Memory B cell (primary cell): ENCODE data around the gene PITHD1.
"Not testable (repeated sequence)": the region's sequence is repeated elsewhere in the genome, so short reads cannot be mapped to it uniquely, and the experiment has no call there.

Source experiments
- ATAC-seq: fragments of 150-1000 bp; cut with Tn5 transposase; 2 replicates; pipeline ENCODE4 v1.10.0; 2021; ENCODE audit warnings: low read depth, mild to moderate bottlenecking, moderate library complexity
- DNase-seq, 2 donors: peaks; one replicate each; pipeline ENCODE4 v3.0.0; 2022; ENCODE audit warnings: low spot score in 2 of 2
- H3K27ac Mint-ChIP-seq: one replicate; pipeline ENCODE4 v1.8.0; 2022; ENCODE audit warnings: mild to moderate bottlenecking, moderate library complexity, mixed read lengths
- H3K27me3 Mint-ChIP-seq: one replicate; pipeline ENCODE4 v1.8.0; 2022; ENCODE audit warnings: mixed read lengths
- H3K36me3 Mint-ChIP-seq: one replicate; pipeline ENCODE4 v1.8.0; 2022; ENCODE audit warnings: mild to moderate bottlenecking, mixed read lengths
- H3K4me1 Mint-ChIP-seq: one replicate; pipeline ENCODE4 v1.8.0; 2022; ENCODE audit warnings: mixed read lengths
- H3K4me3 Mint-ChIP-seq: one replicate; pipeline ENCODE4 v1.8.0; 2022; ENCODE audit warnings: mild to moderate bottlenecking, moderate library complexity, mixed read lengths
- H3K9me3 Mint-ChIP-seq: one replicate; pipeline ENCODE4 v1.8.0; 2022; ENCODE audit warnings: mixed read lengths

The PITHD1 gene

DNA sequence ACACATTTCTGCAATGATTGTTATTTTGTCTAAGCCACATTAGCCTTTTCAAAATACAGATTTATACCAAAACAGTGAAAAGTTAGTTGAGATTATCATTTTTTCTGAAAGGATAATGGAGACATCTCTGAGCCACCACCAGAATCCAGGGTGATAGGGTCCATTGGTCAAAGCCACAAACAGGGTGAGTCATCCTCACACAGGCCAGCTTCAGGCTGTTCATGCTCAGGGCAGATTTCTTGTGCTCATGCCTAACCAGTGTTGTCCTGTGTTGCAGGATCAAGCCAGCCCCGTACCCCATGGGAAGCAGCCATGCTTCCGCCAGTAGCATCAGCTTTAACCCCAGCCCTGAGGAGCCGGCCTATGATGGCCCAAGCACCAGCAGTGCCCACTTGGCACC lies 21.5 kb upstream of the PITHD1 start:
- Mint-ChIP-seq H3K9me3 (no peaks in the 10 kb centered on the region), H3K36me3 (peaks cover 30% of the 10 kb centered on the region), H3K27me3 (no peaks in the 10 kb centered on the region), H3K4me1 (peaks cover 4% of the 10 kb centered on the region), H3K4me3 (no peak overlapping the region), H3K27ac (no peak overlapping the region)
- ATAC-seq = no peak
- DNase-seq = no peak

DNA sequence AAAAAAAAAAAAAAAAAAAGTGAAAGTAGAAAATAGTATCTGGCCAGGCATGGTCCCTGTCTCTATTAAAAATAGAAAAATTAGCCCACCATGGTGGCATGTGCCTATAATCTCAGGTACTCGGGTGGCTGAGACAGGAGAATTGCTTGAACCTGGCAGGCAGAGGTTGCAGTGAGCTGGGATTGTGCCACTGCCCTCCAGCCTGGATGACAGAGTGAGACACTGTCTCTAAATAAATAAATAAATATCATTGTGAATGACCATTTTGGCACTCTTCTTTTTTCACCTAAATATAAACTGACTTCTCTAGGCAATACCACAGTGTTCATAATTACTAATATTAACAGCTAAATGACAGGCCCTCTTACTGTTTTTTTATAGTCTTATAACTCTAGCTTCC lies 20.4 kb upstream of the PITHD1 start:
- ATAC-seq (no peak), DNase-seq (no peak)
- Mint-ChIP-seq H3K27ac (no peak overlapping the region), H3K4me1 (peaks cover 4% of the 10 kb centered on the region), H3K4me3 (no peak overlapping the region), H3K9me3 (no peaks in the 10 kb centered on the region), H3K36me3 (peaks cover 30% of the 10 kb centered on the region), H3K27me3 (no peaks in the 10 kb centered on the region)

DNA sequence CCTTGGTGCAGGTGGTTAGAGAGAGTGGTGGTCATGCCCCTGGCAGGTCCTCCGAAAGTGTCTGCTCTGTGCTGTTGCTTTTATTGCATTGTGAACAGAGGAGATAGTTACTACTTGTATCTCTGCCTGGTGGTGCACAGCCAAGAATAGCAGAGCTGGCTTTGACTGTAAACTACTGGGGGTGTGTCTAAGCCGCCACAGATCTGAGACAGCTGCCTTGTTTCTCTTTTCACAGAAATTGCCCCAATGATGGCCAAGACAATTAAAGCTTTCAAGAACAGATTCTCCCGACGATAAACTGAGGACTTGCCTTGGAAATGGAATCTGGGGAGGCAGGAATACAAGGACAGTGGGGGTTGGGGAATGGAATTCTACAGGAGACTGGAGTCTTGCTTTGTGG lies 18.9 kb upstream of the PITHD1 start:
- Mint-ChIP-seq H3K27ac (no peak overlapping the region), H3K4me1 (peaks cover 4% of the 10 kb centered on the region), H3K36me3 (peaks cover 20% of the 10 kb centered on the region), H3K27me3 (no peaks in the 10 kb centered on the region), H3K4me3 (no peak overlapping the region), H3K9me3 (no peaks in the 10 kb centered on the region)
- ATAC-seq (no peak), DNase-seq (no peak)

DNA sequence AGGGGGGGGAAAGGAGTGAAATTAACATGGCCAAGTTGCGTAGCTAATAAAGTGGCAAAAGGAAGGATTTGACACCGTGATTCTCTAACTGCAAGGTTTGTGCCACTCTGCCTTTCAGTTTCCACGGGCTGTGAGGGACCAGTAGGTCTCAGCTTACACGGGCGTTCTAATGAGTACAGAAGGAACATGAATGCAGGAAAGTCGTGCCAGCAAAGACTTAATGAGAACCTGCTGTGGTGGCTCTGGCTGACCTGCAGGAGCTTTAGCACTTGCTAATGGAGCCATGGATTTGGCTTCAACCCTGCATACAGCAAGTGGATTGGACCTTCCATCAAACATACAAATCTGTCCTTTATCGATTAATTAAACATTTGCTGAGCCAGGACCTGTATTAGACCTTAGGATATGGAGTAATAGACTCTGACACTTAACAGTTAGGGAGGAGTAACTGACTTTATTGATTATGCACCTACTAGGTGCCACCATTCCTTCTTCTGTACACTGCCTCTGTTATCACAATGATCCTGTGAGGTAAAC lies 15.1 kb upstream of the PITHD1 start:
- Mint-ChIP-seq H3K9me3 (no peaks in the 10 kb centered on the region), H3K27ac (no peak overlapping the region), H3K36me3 (peaks cover 11% of the 10 kb centered on the region), H3K27me3 (no peaks in the 10 kb centered on the region), H3K4me3 (no peak overlapping the region), H3K4me1 (peaks cover 4% of the 10 kb centered on the region)
- ATAC-seq (no peak), DNase-seq (no peak)

DNA sequence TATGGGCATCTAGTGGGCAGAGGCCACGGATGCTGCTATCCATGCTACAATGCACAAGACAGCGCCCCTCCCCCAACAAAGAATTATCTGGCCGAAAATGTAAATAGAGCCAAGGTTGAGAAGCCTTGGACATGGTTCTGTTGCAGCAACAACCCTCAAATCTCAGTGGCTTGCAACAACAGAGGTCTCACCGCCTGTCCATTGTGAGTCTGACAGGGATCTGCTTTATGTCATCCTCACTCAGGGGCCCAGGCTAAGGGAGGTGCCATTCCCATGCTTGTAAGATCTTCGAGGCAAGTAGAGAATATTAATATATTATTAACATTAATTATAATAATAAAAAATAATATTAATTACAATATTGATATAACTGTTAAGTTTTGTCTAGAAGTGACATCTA lies 9.5 kb upstream of the PITHD1 start:
- no peak for DNase-seq
- H3K4me1 Mint-ChIP-seq = peaks cover 2% of the 10 kb centered on the region
- H3K4me3 Mint-ChIP-seq = no peak overlapping the region
- ATAC-seq = no peak
- no peak overlapping the region for H3K27ac Mint-ChIP-seq
- H3K36me3 Mint-ChIP-seq = peaks cover 2% of the 10 kb centered on the region
- no peaks in the 10 kb centered on the region for H3K27me3 Mint-ChIP-seq
- no peaks in the 10 kb centered on the region for H3K9me3 Mint-ChIP-seq

DNA sequence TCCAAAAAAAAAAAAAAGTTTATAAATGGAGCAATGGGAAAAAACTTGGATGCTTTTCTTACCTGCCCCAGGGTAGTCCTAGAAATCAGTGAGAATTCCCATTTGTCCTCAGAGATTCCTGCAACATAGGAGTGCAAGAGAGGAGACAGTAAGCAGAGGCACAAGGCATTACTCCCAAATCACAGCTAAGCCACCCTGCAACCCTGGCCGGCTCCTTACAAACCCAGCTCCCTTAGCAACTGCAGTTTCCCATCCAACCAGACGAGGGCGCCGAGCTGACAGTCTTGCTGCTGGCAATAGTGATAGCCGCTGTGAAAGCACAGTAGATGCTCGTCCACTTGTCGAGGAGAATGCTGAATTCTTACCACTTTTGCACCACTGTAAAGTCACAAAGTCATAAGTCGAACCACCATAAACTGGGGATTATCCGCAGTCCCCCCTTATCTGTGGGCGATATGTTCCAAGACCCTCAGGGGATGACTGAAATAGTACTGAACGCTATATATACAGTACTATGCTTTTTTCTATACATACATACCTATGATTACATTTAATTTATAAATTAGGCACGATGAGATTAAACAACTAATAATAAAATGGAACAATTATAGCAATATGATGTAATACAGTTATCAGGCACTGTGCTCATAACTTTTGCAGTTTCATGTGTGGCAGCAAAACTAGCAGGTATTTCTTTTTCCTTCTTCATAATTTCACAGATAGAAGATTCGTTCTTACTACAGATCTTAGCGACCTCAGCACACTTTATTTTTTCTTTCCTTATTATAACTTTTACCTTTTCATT lies 6.0 kb upstream of the PITHD1 start:
- DNase-seq (peak; percentile 84 to 89), ATAC-seq (peak; percentile 94)
- Mint-ChIP-seq H3K36me3 (no peaks in the 10 kb centered on the region), H3K4me1 (peaks cover 2% of the 10 kb centered on the region), H3K4me3 (no peak overlapping the region), H3K9me3 (no peaks in the 10 kb centered on the region), H3K27me3 (no peaks in the 10 kb centered on the region), H3K27ac (no peak overlapping the region)

DNA sequence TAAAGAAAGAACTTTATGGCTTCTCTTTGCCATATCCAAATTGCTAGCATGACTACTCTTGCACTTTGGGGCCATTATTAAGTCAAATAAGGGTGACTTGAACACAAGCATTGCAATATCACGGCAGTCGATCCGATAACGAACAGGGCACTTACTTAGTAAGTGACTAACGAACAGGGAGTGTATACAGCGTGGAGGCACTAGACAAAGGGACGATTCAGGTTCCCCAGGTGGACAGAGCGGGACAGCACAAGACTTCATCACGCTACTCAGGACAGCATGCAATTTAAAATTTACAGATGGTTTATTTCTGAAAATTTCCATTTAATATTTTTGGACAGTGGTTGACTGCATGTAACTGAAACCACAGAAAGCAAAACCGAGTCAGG lies 5.4 kb upstream of the PITHD1 start:
- H3K27ac Mint-ChIP-seq = no peak overlapping the region
- no peak overlapping the region for H3K4me3 Mint-ChIP-seq
- no peaks in the 10 kb centered on the region for H3K9me3 Mint-ChIP-seq

DNA sequence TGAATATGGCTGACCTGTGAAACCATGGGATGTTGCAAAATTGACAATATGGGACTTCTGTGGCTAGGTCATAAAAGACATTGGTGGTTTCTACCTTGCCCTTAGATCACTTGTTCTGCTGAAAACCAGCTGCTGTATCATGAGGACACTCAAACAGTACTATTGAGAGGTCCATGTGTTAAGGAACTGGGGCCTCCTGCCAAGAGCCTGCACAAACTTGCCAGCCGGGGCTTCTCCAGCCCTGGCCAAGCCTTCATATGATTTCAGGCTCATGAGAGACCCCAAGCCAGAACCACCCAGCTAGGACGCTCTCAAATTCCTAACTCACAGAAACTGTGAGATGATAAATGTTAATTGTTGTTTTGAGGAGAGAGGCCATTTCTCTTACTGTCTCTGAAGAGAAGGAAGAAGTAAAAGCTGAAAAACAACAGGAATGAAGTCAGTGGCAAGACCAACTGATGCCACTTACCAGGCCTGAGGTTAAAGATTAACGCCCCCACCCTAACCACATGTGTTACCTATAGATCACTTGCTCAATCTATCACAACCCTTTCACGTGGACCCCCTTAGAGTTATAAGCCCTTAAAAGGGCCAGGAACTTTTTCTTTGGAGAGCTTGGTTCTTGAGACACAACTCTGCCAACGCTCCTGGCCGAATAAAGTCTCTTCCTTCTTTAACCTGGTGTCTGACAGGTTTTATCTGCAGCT lies 3.9 kb upstream of the PITHD1 start:
- no peaks in the 10 kb centered on the region for H3K27me3 Mint-ChIP-seq
- DNase-seq (no peak), ATAC-seq (no peak)
- H3K27ac Mint-ChIP-seq = no peak overlapping the region
- peaks cover 7% of the 10 kb centered on the region for H3K4me1 Mint-ChIP-seq
- no peaks in the 10 kb centered on the region for H3K36me3 Mint-ChIP-seq
- H3K4me3 Mint-ChIP-seq = no peak overlapping the region
- no peaks in the 10 kb centered on the region for H3K9me3 Mint-ChIP-seq

More for the DNA sequence above, 5.4 kb upstream of the PITHD1 start:
- no peak for DNase-seq
- Mint-ChIP-seq H3K27me3 (no peaks in the 10 kb centered on the region), H3K4me1 (peaks cover 2% of the 10 kb centered on the region), H3K36me3 (no peaks in the 10 kb centered on the region)
- no peak for ATAC-seq

DNA sequence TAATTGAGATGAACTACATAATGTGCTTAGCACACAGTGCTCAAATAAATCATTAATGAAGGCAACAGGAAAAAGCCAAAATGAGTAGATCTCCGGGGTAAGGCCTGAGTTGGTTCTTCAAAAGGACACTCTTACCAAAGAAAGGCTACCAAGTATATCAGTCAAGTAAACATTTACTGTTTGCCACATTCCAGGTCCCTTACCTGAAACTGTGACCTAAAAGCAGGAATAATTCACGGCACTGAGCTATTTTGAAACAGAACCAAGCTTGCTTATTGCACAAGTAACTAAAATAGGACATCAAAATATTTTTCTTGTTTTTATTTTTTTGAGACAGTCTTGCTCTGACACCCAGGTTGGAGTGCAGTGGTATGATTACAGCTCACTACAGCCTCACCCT lies 2.0 kb upstream of the PITHD1 start:
- DNase-seq = no peak
- Mint-ChIP-seq H3K36me3 (peaks cover 2% of the 10 kb centered on the region), H3K27me3 (no peaks in the 10 kb centered on the region), H3K4me1 (peaks cover 15% of the 10 kb centered on the region), H3K9me3 (no peaks in the 10 kb centered on the region), H3K4me3 (no peak overlapping the region), H3K27ac (no peak overlapping the region)
- ATAC-seq = no peak

DNA sequence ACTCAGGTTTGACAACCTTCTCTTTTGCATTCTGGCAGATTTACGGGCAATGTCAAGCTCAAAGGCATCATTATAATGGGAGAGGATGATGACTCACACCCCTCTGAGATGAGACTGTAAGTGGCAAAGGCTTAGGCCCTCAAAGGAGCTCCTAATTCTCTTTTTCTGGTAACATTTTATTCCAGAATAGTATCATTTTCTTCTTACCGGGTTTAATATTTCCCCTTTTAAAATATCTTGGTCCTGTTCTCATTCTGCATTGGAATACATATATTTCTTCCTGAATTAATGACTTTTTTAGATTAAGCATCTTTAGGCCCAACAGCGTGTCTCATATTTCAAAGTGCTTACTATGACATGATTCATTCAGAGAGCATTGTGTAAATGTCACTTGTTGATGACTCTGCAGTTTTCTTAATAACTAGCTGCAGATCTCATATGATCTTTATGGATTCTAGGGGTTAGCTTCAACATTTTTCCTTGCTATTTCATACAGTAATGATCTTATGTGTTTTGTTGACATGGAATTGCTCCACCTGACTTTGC lies 1.7 kb downstream of the PITHD1 start:
- H3K4me3 Mint-ChIP-seq = peak overlapping the region; percentile 93
- ATAC-seq = no peak
- peaks cover 7% of the 10 kb centered on the region for H3K36me3 Mint-ChIP-seq
- DNase-seq = no peak
- H3K27me3 Mint-ChIP-seq = no peaks in the 10 kb centered on the region
- peaks cover 15% of the 10 kb centered on the region for H3K4me1 Mint-ChIP-seq
- no peak overlapping the region for H3K27ac Mint-ChIP-seq
- no peaks in the 10 kb centered on the region for H3K9me3 Mint-ChIP-seq

DNA sequence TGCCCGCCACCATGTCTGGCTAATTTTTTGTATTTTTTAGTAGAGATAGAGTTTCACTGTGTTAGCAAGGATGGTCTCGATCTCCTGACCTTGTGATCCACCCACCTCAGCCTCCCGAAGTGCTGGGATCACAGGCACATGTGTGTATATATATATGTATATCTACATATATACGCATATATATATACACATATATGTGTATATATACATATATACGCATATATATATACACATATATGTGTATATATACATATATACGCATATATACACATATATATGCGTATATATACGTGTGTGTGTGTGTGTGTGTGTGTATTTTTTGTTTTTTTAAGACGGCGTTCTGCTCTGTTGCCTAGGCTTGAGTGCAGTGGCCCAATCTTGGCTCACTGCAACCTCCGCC lies 4.9 kb downstream of the PITHD1 start:
- peaks cover 15% of the 10 kb centered on the region for H3K4me1 Mint-ChIP-seq
- H3K4me3 Mint-ChIP-seq, ATAC-seq, H3K27ac Mint-ChIP-seq, DNase-seq, H3K27me3 Mint-ChIP-seq, H3K9me3 Mint-ChIP-seq: not testable (repeated sequence)
- H3K36me3 Mint-ChIP-seq = peaks cover 25% of the 10 kb centered on the region

DNA sequence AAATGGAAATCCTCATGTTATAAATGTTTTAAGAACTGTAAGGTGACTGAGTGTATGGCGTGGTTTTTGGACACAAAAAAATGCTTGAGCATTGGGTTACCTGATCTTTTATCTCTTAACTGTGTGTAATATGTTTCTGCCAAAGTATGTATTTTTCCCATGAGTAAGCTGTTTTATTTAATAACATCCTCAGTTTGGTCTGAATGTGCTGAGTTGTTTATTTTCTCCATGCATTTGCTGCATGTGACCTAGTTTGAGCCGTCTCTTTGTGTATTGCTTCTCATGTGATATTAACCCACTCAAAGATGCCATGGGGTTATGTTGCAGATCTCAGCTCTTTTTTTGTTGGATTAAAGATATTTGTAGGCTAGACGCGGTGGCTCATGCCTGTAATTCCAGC lies 6.6 kb downstream of the PITHD1 start:
- Mint-ChIP-seq H3K4me1 (peaks cover 7% of the 10 kb centered on the region), H3K4me3 (no peak overlapping the region)
- ATAC-seq = no peak

DNA sequence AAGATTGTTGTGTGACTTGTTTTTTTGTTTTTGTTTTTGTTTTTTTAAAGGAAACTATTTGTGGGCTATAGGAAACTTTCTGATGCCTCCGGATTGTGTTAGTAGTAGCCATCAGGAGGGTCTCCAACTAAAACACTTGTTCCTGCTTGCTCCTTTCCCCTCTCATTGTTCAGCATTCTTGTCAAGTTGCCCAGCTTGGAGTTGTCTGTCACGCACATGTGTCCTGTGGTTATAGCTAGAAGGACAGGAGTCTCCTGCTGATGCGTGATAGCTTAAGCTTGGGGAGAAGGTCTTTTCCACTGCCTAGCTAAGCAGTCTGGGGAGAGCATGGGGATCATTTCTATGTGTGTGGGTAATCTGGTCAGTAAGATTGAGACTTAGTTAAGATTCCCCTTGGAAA lies 9.5 kb downstream of the PITHD1 start:
- Mint-ChIP-seq H3K4me1 (peaks cover 19% of the 10 kb centered on the region), H3K27ac (no peak overlapping the region), H3K27me3 (no peaks in the 10 kb centered on the region), H3K9me3 (no peaks in the 10 kb centered on the region), H3K4me3 (no peak overlapping the region), H3K36me3 (peaks cover 23% of the 10 kb centered on the region)
- DNase-seq = no peak
- ATAC-seq = no peak

More for the DNA sequence above, 6.6 kb downstream of the PITHD1 start:
- Mint-ChIP-seq H3K27ac (no peak overlapping the region), H3K9me3 (no peaks in the 10 kb centered on the region), H3K27me3 (no peaks in the 10 kb centered on the region), H3K36me3 (peaks cover 27% of the 10 kb centered on the region)
- DNase-seq = no peak

DNA sequence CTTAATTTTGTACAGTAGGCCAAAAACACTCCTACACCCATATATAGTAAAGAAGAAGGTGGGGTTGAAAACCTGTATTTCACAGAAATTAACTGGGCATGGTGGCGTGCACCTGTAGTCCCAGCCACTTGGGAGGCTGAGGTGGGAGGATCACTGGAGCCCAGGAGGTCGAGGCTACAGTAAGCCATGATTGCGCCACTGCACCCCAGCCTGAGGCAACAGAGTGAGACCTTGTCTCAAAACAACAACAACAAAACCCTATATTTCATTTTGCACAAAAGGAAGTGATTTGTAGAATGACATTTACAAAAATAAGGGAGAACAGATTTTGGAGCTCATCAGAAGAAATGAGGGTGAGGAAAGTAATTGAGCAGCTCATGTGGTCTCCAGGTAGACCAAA lies 10.5 kb downstream of the PITHD1 start:
- DNase-seq = no peak
- Mint-ChIP-seq H3K4me3 (peak overlapping the region; percentile 24), H3K9me3 (no peaks in the 10 kb centered on the region)

More for the DNA sequence above, 10.5 kb downstream of the PITHD1 start:
- no peaks in the 10 kb centered on the region for H3K27me3 Mint-ChIP-seq
- peaks cover 19% of the 10 kb centered on the region for H3K4me1 Mint-ChIP-seq
- peak overlapping the region; percentile 46 for H3K27ac Mint-ChIP-seq
- peaks cover 28% of the 10 kb centered on the region for H3K36me3 Mint-ChIP-seq
- no peak for ATAC-seq
